Body of pancreas (tissue), 4 donors: ENCODE results near the gene NUDCD2.

Experiments
- CTCF ChIP-seq, 7 experiments: fragments of 450-650 bp in 4 of 7; fragments of 200-600 bp in 3 of 7; sonication (generic) in 3 of 7; IDR thresholded peaks; one replicate each; pipeline ENCODE4 v1.5.1; 2016 to 2019; ENCODE audit warnings: antibody characterized with exemption in 7 of 7
- POLR2A ChIP-seq, 3 donors: fragments of 450-650 bp; IDR thresholded peaks; one replicate each; pipeline ENCODE4 v1.6.1; 2016; ENCODE audit warnings: antibody characterized with exemption in 3 of 3, mild to moderate bottlenecking in 2 of 3

- TF ChIP-seq CTCF (IDR thresholded peaks at IDR 0.05), result no peak
- no peak for TF ChIP-seq POLR2A (IDR thresholded peaks at IDR 0.05)
Measured at GRCh38 chr5:163505049-163505367, 45.1 kb upstream of the NUDCD2 start.
